IPS-NIHi11 (cell line): ENCODE results near the gene MMP10.

Experiments
- DNase-seq: peaks from one replicate; pipeline ENCODE4 v3.0.0; 2012; ENCODE audit warnings: mixed read lengths, low spot score

Gene MMP10

GRCh38 chr11:102780491-102780918, at the start of gene MMP10:
Gene MMP10 (minus strand): TSS chr11:102780628. CDS start chr11:102780591, 37 bp downstream.
- DNase-seq: peak; percentile 69

GRCh38 chr11:102829316-102830000, 49.0 kb upstream of the MMP10 start:
- no peak for DNase-seq

- DNase-seq: no peak
These were observed 44.1 kb upstream of the MMP10 start for GRCh38 chr11:102824556-102824955.

- DNase-seq: no peak
These were observed 39.1 kb upstream of the MMP10 start for GRCh38 chr11:102819491-102819890.

- DNase-seq: no peak
These were observed 33.1 kb upstream of the MMP10 start for GRCh38 chr11:102813484-102813883.

- DNase-seq: no peak
These were observed 31.8 kb upstream of the MMP10 start for GRCh38 chr11:102812188-102812587.

GRCh38 chr11:102810950-102811660, 30.7 kb upstream of the MMP10 start:
- peak; percentile 54 for DNase-seq

- DNase-seq: no peak
These were observed 29.5 kb upstream of the MMP10 start for GRCh38 chr11:102809971-102810370.

GRCh38 chr11:102807921-102808320, 27.5 kb upstream of the MMP10 start:
- peak; percentile 58 for DNase-seq

- DNase-seq: no peak
These were observed 25.9 kb upstream of the MMP10 start for GRCh38 chr11:102806296-102806695.

- no peak for DNase-seq
These were observed 21.9 kb upstream of the MMP10 start for GRCh38 chr11:102802341-102802740.

- no peak for DNase-seq
These were observed 20.3 kb upstream of the MMP10 start for GRCh38 chr11:102800767-102801166.

GRCh38 chr11:102799681-102800340, 19.4 kb upstream of the MMP10 start:
- DNase-seq: no peak

GRCh38 chr11:102798012-102798746, 17.8 kb upstream of the MMP10 start, which contains the start of gene MMP1:
Gene MMP1 (minus strand): TSS chr11:102798160. CDS start chr11:102798092, 68 bp downstream.
- DNase-seq: no peak

GRCh38 chr11:102794382-102794781, 14.0 kb upstream of the MMP10 start:
- peak; percentile 59 for DNase-seq

- no peak for DNase-seq
These were observed 13.4 kb upstream of the MMP10 start for GRCh38 chr11:102793677-102794290.

GRCh38 chr11:102792604-102793003, 12.2 kb upstream of the MMP10 start:
- no peak for DNase-seq

GRCh38 chr11:102791271-102792036, 11.0 kb upstream of the MMP10 start:
- DNase-seq: no peak

- DNase-seq: no peak
These were observed 8.0 kb upstream of the MMP10 start for GRCh38 chr11:102788334-102788995.

- DNase-seq: no peak
These were observed 4.0 kb upstream of the MMP10 start for GRCh38 chr11:102784380-102784779.
